ENCODE measurements around the gene AXIN2.

- TF ChIP-seq POLR2AphosphoS5 (IDR thresholded peaks at IDR 0.05; ENCODE audit: borderline replicate concordance, low read depth, low read length) (no peak), EZH2 (IDR thresholded peaks at IDR 0.05) (no peak), FOXP2 (optimal IDR thresholded peaks at IDR 0.05; ENCODE audit: control extremely low read depth, extremely low read length, insufficient read depth) (no peak)
These were observed 27.5 kb downstream of the AXIN2 start for GRCh38 chr17:65533852-65534457.

Data from SK-N-MC (cell line).